ENCODE data around the gene REXO4. TPM values are rescaled to one million over a fixed set of nuclear protein-coding genes. Genes with fewer than 3 reads are reported as not detected.

Gene REXO4
- total RNA-seq, 1 donor from 2014 or later = 30.3 TPM

- DNase-seq (ENCODE audit: low spot score, unreplicated experiment) = no peak
- Mint-ChIP-seq H3K27ac (no peak overlapping the region), H3K36me3 (ENCODE audit: insufficient read depth) (peaks cover 1% of the 10 kb centered on the region), H3K9me3 (ENCODE audit: low read depth) (no peaks in the 10 kb centered on the region), H3K4me3 (ENCODE audit: low read depth) (no peak overlapping the region), H3K27me3 (peaks cover 10% of the 10 kb centered on the region), H3K4me1 (ENCODE audit: low read depth) (peaks cover 7% of the 10 kb centered on the region)
- TF ChIP-seq CTCF (IDR thresholded peaks at IDR 0.05; ENCODE audit: unreplicated experiment) = no peak
Measured at GRCh38 chr9:133426011-133426410, 8.2 kb upstream of the REXO4 start.

GRCh38 chr9:133425049-133425632, 7.3 kb upstream of the REXO4 start:
- Mint-ChIP-seq H3K27ac (no peak overlapping the region), H3K9me3 (ENCODE audit: low read depth) (no peaks in the 10 kb centered on the region), H3K4me3 (ENCODE audit: low read depth) (no peak overlapping the region), H3K36me3 (ENCODE audit: insufficient read depth) (peaks cover 1% of the 10 kb centered on the region), H3K27me3 (peaks cover 7% of the 10 kb centered on the region), H3K4me1 (ENCODE audit: low read depth) (peaks cover 10% of the 10 kb centered on the region)
- no peak for DNase-seq (ENCODE audit: low spot score, unreplicated experiment)
- no peak for TF ChIP-seq CTCF (IDR thresholded peaks at IDR 0.05; ENCODE audit: unreplicated experiment)

GRCh38 chr9:133424187-133424586, 6.4 kb upstream of the REXO4 start:
- H3K27ac Mint-ChIP-seq = no peak overlapping the region
- DNase-seq (ENCODE audit: low spot score, unreplicated experiment) = no peak
- no peaks in the 10 kb centered on the region for H3K9me3 Mint-ChIP-seq (ENCODE audit: low read depth)
- H3K27me3 Mint-ChIP-seq = peaks cover 3% of the 10 kb centered on the region
- H3K36me3 Mint-ChIP-seq (ENCODE audit: insufficient read depth) = peaks cover 3% of the 10 kb centered on the region
- H3K4me1 Mint-ChIP-seq (ENCODE audit: low read depth) = peaks cover 13% of the 10 kb centered on the region
- no peak for TF ChIP-seq CTCF (IDR thresholded peaks at IDR 0.05; ENCODE audit: unreplicated experiment)
- no peak overlapping the region for H3K4me3 Mint-ChIP-seq (ENCODE audit: low read depth)

- TF ChIP-seq CTCF (IDR thresholded peaks at IDR 0.05; ENCODE audit: unreplicated experiment) = no peak
- H3K27ac Mint-ChIP-seq = peak overlapping the region; percentile 34
Measured at GRCh38 chr9:133423216-133423615, 5.4 kb upstream of the REXO4 start.

GRCh38 chr9:133421615-133422542, 4.1 kb upstream of the REXO4 start, which contains the start of gene ADAMTS13:
Gene ADAMTS13 (plus strand): TSS chr9:133422367. CDS start chr9:133422444, 77 bp downstream.
- TF ChIP-seq CTCF (IDR thresholded peaks at IDR 0.05; ENCODE audit: unreplicated experiment) = peak; percentile 29
- Mint-ChIP-seq H3K27ac (peak within 1 kb of the TSS; percentile 82), H3K4me3 (ENCODE audit: low read depth) (no peak within 1 kb of the TSS), H3K36me3 (ENCODE audit: insufficient read depth) (peaks cover 2% of the 10 kb centered on the region), H3K4me1 (ENCODE audit: low read depth) (peaks cover 25% of the 10 kb centered on the region), H3K9me3 (ENCODE audit: low read depth) (no peaks in the 10 kb centered on the region), H3K27me3 (no peaks in the 10 kb centered on the region)
- DNase-seq (ENCODE audit: low spot score, unreplicated experiment) = no peak

More at GRCh38 chr9:133423216-133423615, 5.4 kb upstream of the REXO4 start:
- Mint-ChIP-seq H3K27me3 (peaks cover 3% of the 10 kb centered on the region), H3K4me1 (ENCODE audit: low read depth) (peaks cover 21% of the 10 kb centered on the region), H3K9me3 (ENCODE audit: low read depth) (no peaks in the 10 kb centered on the region), H3K36me3 (ENCODE audit: insufficient read depth) (peaks cover 3% of the 10 kb centered on the region), H3K4me3 (ENCODE audit: low read depth) (no peak overlapping the region)
- DNase-seq (ENCODE audit: low spot score, unreplicated experiment) = no peak
